Peyer's patch (tissue), 4 donors: Measurements from ENCODE around the gene UGT2A1. TPM values are rescaled to one million over a fixed set of nuclear protein-coding genes. Genes with fewer than 3 reads are reported as not detected.

Experiments
- DNase-seq, 3 donors: peaks; one replicate each; pipeline ENCODE4 v3.0.0-alpha.2; 2017 to 2019
- H3K27ac ChIP-seq, 4 donors: fragments of 200-600 bp; sonication (generic); one replicate each; pipeline ENCODE4 v1.5.1; 2016 to 2019
- H3K27me3 ChIP-seq, 2 donors: fragments of 200-600 bp; sonication (generic); one replicate each; pipeline ENCODE4 v1.5.1; 2019
- H3K36me3 ChIP-seq, 3 donors: fragments of 200-600 bp; sonication (generic); one replicate each; pipeline ENCODE4 v1.5.1; 2016 to 2019
- H3K4me1 ChIP-seq, 4 donors: fragments of 200-600 bp; sonication (generic); one replicate each; pipeline ENCODE4 v1.5.1; 2016 to 2019
- H3K4me3 ChIP-seq, 4 donors: fragments of 200-600 bp; sonication (generic); 1 replicate in 3 of 4; 2 replicates in 1 of 4; pipeline ENCODE4 v1.5.1; 2016 to 2019; ENCODE audit warnings: mild to moderate bottlenecking in 1 of 4
- H3K9me3 ChIP-seq, 4 donors: fragments of 200-600 bp; sonication (generic); one replicate each; pipeline ENCODE4 v1.5.1; 2016 to 2019; ENCODE audit warnings: mild to moderate bottlenecking in 1 of 4
- CTCF ChIP-seq, 6 experiments: fragments of 450-650 bp in 4 of 6; fragments of 200-600 bp in 2 of 6; sonication (generic) in 1 of 6; IDR thresholded peaks; one replicate each; pipeline ENCODE4 v1.5.1; 2017 to 2019; ENCODE audit warnings: antibody characterized with exemption in 6 of 6, mild to moderate bottlenecking in 3 of 6, moderate library complexity in 1 of 6
- POLR2A ChIP-seq, 2 donors: fragments of 450-650 bp; IDR thresholded peaks; one replicate each; pipeline ENCODE4 v1.5.1; 2017; ENCODE audit warnings: antibody characterized with exemption in 2 of 2, mild to moderate bottlenecking in 2 of 2, moderate library complexity in 2 of 2
- total RNA-seq, 4 donors: library from RNA; depleted of rRNA; stranded (reverse); fragments of >200 nt; gene quantifications; one replicate each; pipeline ENCODE4 v1.1.0, GENCODE V29; 2016

UGT2A1 gene
- total RNA-seq, 4 donors from 2014 or later: not detected

- no peaks in the 10 kb centered on the region for H3K9me3 ChIP-seq
- H3K27me3 ChIP-seq: no peaks in the 10 kb centered on the region
- no peaks in the 10 kb centered on the region for H3K4me1 ChIP-seq
- no peak overlapping the region for H3K27ac ChIP-seq
- TF ChIP-seq POLR2A (IDR thresholded peaks at IDR 0.05) (no peak), CTCF (IDR thresholded peaks at IDR 0.05) (no peak)
- no peak overlapping the region for H3K4me3 ChIP-seq
- no peak for DNase-seq
- no peaks in the 10 kb centered on the region for H3K36me3 ChIP-seq
These were observed 68.9 kb downstream of the UGT2A1 start for GRCh38 chr4:69584135-69584534.

GRCh38 chr4:69583543-69583942 is 69.5 kb downstream of the UGT2A1 start:
- DNase-seq: no peak
- Histone ChIP-seq H3K4me1 (no peaks in the 10 kb centered on the region), H3K9me3 (no peaks in the 10 kb centered on the region), H3K27ac (no peak overlapping the region), H3K4me3 (no peak overlapping the region), H3K36me3 (no peaks in the 10 kb centered on the region), H3K27me3 (no peaks in the 10 kb centered on the region)
- no peak for TF ChIP-seq CTCF (IDR thresholded peaks at IDR 0.05)
- no peak for TF ChIP-seq POLR2A (IDR thresholded peaks at IDR 0.05)

- Histone ChIP-seq H3K4me1 (no peaks in the 10 kb centered on the region), H3K36me3 (no peaks in the 10 kb centered on the region), H3K27ac (no peak overlapping the region), H3K4me3 (no peak overlapping the region), H3K27me3 (no peaks in the 10 kb centered on the region), H3K9me3 (no peaks in the 10 kb centered on the region)
- no peak for DNase-seq
- TF ChIP-seq CTCF (IDR thresholded peaks at IDR 0.05) (no peak), POLR2A (IDR thresholded peaks at IDR 0.05) (no peak)
These were observed 75.8 kb downstream of the UGT2A1 start for GRCh38 chr4:69577245-69577644.

GRCh38 chr4:69576251-69576877 is 76.7 kb downstream of the UGT2A1 start:
- no peak for TF ChIP-seq POLR2A (IDR thresholded peaks at IDR 0.05)
- no peak for TF ChIP-seq CTCF (IDR thresholded peaks at IDR 0.05)
- no peak overlapping the region for H3K4me3 ChIP-seq
- no peak overlapping the region for H3K27ac ChIP-seq
- no peaks in the 10 kb centered on the region for H3K36me3 ChIP-seq
- no peaks in the 10 kb centered on the region for H3K4me1 ChIP-seq
- H3K27me3 ChIP-seq: no peaks in the 10 kb centered on the region
- no peak for DNase-seq
- H3K9me3 ChIP-seq: no peaks in the 10 kb centered on the region

- H3K27me3 ChIP-seq: no peaks in the 10 kb centered on the region
- TF ChIP-seq POLR2A (IDR thresholded peaks at IDR 0.05): no peak
- no peak for TF ChIP-seq CTCF (IDR thresholded peaks at IDR 0.05)
- DNase-seq: no peak
- no peaks in the 10 kb centered on the region for H3K36me3 ChIP-seq
- no peak overlapping the region for H3K27ac ChIP-seq
- H3K4me3 ChIP-seq: no peak overlapping the region
- no peaks in the 10 kb centered on the region for H3K4me1 ChIP-seq
- no peaks in the 10 kb centered on the region for H3K9me3 ChIP-seq
These were observed 84.3 kb downstream of the UGT2A1 start for GRCh38 chr4:69568787-69569186.

- Histone ChIP-seq H3K4me3 (no peak overlapping the region), H3K36me3 (no peaks in the 10 kb centered on the region), H3K27ac (no peak overlapping the region), H3K4me1 (no peaks in the 10 kb centered on the region), H3K27me3 (no peaks in the 10 kb centered on the region), H3K9me3 (no peaks in the 10 kb centered on the region)
- no peak for DNase-seq
- no peak for TF ChIP-seq POLR2A (IDR thresholded peaks at IDR 0.05)
- no peak for TF ChIP-seq CTCF (IDR thresholded peaks at IDR 0.05)
These were observed 89.6 kb downstream of the UGT2A1 start for GRCh38 chr4:69563424-69563823.
